ENCODE results near the gene FAF2.

- TF ChIP-seq EZH2 (IDR thresholded peaks at IDR 0.05; ENCODE audit: borderline replicate concordance, low read depth, low read length, severe bottlenecking), result no peak
- TF ChIP-seq, protein P1, sequence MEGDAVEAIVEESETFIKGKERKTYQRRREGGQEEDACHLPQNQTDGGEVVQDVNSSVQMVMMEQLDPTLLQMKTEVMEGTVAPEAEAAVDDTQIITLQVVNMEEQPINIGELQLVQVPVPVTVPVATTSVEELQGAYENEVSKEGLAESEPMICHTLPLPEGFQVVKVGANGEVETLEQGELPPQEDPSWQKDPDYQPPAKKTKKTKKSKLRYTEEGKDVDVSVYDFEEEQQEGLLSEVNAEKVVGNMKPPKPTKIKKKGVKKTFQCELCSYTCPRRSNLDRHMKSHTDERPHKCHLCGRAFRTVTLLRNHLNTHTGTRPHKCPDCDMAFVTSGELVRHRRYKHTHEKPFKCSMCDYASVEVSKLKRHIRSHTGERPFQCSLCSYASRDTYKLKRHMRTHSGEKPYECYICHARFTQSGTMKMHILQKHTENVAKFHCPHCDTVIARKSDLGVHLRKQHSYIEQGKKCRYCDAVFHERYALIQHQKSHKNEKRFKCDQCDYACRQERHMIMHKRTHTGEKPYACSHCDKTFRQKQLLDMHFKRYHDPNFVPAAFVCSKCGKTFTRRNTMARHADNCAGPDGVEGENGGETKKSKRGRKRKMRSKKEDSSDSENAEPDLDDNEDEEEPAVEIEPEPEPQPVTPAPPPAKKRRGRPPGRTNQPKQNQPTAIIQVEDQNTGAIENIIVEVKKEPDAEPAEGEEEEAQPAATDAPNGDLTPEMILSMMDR (IDR thresholded peaks at IDR 0.05; ENCODE audit: borderline replicate concordance, extremely low read depth, low read length, poor library complexity, severe bottlenecking), result no peak
These were observed 47.6 kb upstream of the FAF2 start for GRCh38 chr5:176400382-176401156.
